GM19324 (cell line): Measurements from ENCODE around the gene HS2ST1.
A peak's percentile ranks its signal among the peaks of the same experiment; 100 is the strongest.

Source experiments
- ATAC-seq: cut with Tn5 transposase; IDR thresholded peaks from one replicate; pipeline ENCODE4 v1.9.1; 2021; ENCODE audit warnings: mild to moderate bottlenecking, moderate library complexity; ENCODE audit not compliant: unreplicated experiment, low FRiP score

HS2ST1 gene

GRCh38 chr1:87151500-87152421 is 237.3 kb downstream of the HS2ST1 start:
- peak; percentile 61 for ATAC-seq

GRCh38 chr1:87154384-87154783 is 239.9 kb downstream of the HS2ST1 start:
- ATAC-seq: no peak

GRCh38 chr1:87155170-87155569 is 240.7 kb downstream of the HS2ST1 start:
- ATAC-seq: no peak

DNA sequence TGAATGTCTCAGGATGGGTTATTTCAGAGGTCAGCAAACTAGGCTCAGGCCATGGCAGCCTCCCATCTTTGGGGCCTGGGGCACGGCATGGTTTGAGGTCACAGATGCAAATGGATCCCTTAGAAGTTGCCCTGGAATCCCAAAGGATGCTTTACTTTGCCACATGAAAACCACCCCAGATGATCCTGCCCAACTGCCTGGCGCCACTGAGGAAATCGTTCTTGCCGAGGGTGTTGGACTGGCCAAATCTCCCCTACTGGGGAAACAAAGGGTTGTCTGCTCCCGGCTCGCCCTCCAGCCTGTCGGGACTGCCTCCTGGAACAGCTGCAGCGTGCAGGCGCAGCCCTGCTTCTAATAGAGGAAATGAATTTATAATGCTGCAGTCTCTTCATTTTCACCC is 241.2 kb downstream of the HS2ST1 start:
- ATAC-seq: no peak

DNA sequence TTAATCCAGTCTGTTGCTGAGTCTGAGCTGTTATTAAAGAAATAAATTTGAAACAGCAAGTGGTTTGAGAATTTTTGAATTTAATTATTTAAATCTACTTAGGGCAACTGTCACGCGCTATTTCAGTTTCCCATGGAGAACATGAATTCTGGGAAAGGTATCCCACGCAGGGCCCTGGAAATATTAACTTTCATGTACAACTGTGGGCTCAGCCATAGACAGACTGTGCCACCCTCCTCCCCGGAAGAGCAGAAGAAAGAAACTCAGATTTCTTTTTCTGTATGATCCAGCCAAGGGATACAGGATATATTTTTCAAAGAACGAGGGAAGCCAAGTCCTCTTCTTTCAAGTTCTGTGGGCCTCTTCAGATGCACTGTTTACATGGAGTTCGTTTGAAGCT is 241.7 kb downstream of the HS2ST1 start:
- ATAC-seq: no peak

DNA sequence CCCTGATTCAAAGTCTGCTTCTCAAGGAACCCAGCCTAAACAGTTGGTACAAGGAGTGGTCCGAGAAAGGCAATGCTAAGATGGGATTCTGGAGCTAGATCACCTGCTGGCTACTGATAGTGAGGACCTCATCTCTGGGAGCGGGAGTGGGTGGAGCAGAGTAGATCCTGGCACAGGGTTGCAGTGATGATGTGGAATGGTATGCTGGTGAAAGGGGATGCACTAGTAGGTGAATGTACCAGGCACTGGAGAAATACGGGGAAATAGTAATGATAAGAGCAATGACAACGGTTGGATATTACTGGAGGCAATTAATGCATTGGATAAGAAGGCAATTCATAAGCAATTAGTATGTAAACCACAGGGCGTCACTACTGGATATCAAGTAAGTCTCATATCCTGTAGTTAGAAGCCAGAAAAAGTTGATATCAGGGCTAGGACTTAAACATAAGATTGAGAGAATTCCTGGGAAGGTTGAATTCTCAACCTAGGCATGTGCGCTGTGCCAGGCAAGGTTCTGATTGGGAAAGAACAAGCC is 245.0 kb downstream of the HS2ST1 start:
- ATAC-seq: no peak
